Astrocyte of the spinal cord (primary cell): ENCODE measurements around the gene HOXA4.
A peak's percentile ranks its signal among the peaks of the same experiment; 100 is the strongest.

Source experiments
- DNase-seq: peaks from one replicate; pipeline ENCODE4 v3.0.0; 2011; ENCODE audit warnings: low read depth, low spot score
- H3K4me3 ChIP-seq: 2 replicates; pipeline ENCODE4 v1.5.1; 2011; ENCODE audit warnings: low read depth, mild to moderate bottlenecking, low read length, moderate library complexity
- CTCF ChIP-seq: IDR thresholded peaks from 2 replicates; pipeline ENCODE4 v1.5.1; 2012; ENCODE audit warnings: low read depth, mild to moderate bottlenecking, low read length, inconsistent platforms
- in situ Hi-C: cut with HindIII; loops from 2 replicates; pipeline ENCODE4 v1.10.0; 2017; ENCODE audit warnings: low sequenced_read_pairs

Gene HOXA4

GRCh38 chr7:27108390-27109127, 22.0 kb downstream of the HOXA4 start:
- TF ChIP-seq CTCF, result no peak
- in situ Hi-C loops, result no loop called here
- peak overlapping the region; percentile 34 for H3K4me3 ChIP-seq
- peak; percentile 86 for DNase-seq

GRCh38 chr7:27107391-27108381, 22.9 kb downstream of the HOXA4 start:
- H3K4me3 ChIP-seq, result peak overlapping the region; percentile 34
- peak; percentile 74 for DNase-seq
- no peak for TF ChIP-seq CTCF
- in situ Hi-C loops, result no loop called here

GRCh38 chr7:27106901-27107240, 23.7 kb downstream of the HOXA4 start:
- H3K4me3 ChIP-seq, result peak overlapping the region; percentile 34
- TF ChIP-seq CTCF, result no peak
- DNase-seq, result peak; percentile 51
- in situ Hi-C loops, result no loop called here

GRCh38 chr7:27106181-27106900, 24.2 kb downstream of the HOXA4 start:
- in situ Hi-C loops, result no loop called here
- TF ChIP-seq CTCF, result no peak
- peak overlapping the region; percentile 34 for H3K4me3 ChIP-seq
- DNase-seq, result peak; percentile 64

GRCh38 chr7:27105301-27106031, 25.1 kb downstream of the HOXA4 start:
- no peak overlapping the region for H3K4me3 ChIP-seq
- in situ Hi-C loops, result no loop called here
- DNase-seq, result peak; percentile 65
- no peak for TF ChIP-seq CTCF
